Testis (tissue), 3 donors: ENCODE results near the gene HOXB1. TPM values are rescaled to one million over a fixed set of nuclear protein-coding genes. Genes with fewer than 3 reads are reported as not detected.

Experiments used
- DNase-seq: peaks from one replicate; pipeline ENCODE4 v3.0.0-alpha.2; 2019
- H3K27ac ChIP-seq, 2 donors: fragments of 200-600 bp; sonication (generic); one replicate each; pipeline ENCODE4 v1.5.1; 2019
- H3K27me3 ChIP-seq: fragments of 200-600 bp; sonication (generic); one replicate; pipeline ENCODE4 v1.5.1; 2019
- H3K36me3 ChIP-seq: fragments of 200-600 bp; sonication (generic); one replicate; pipeline ENCODE4 v1.5.1; 2017; ENCODE audit warnings: low read depth; ENCODE audit errors: missing control alignments
- H3K4me1 ChIP-seq: fragments of 200-600 bp; sonication (generic); one replicate; pipeline ENCODE4 v1.5.1; 2019
- H3K4me3 ChIP-seq, 2 donors: fragments of 200-600 bp; sonication (generic); one replicate each; pipeline ENCODE4 v1.5.1; 2017 to 2019
- H3K9me3 ChIP-seq: fragments of 200-600 bp; sonication (generic); one replicate; pipeline ENCODE4 v1.5.1; 2017
- POLR2A ChIP-seq: fragments of 450-650 bp; IDR thresholded peaks from one replicate; pipeline ENCODE4 v1.6.1; 2017; ENCODE audit warnings: antibody characterized with exemption, mild to moderate bottlenecking, moderate library complexity
- WGBS, 2 donors: methylation state at CpG; one replicate each; pipeline ENCODE4 v1.1.5; 2018; 5-methylcytosine and 5-hydroxymethylcytosine counted together
- intact Hi-C: fragments of 100-400 bp; cut with DNase I; formaldehyde crosslinking; loops from one replicate; pipeline ENCODE4 v1.15.1; 2023; ENCODE audit warnings: low total_unique reads
- polyA plus RNA-seq: library from polyadenylated mRNA; stranded (reverse); fragments of 350-450 nt; fragmentation: Illumina TruSeq; extraction: RNeasy Lipid Tissue Mini Kit (QIAGEN cat#74804); gene quantifications from one replicate; pipeline ENCODE4 v1.2.3, GENCODE V29; 2014; ENCODE audit warnings: low read depth, low replicate concordance; ENCODE audit not compliant: insufficient read depth
- total RNA-seq, 2 donors: library from RNA; depleted of rRNA; stranded (reverse); fragments of >200 nt; gene quantifications; one replicate each; pipeline ENCODE4 v1.2.3, GENCODE V29; 2016
- TF ChIP-seq, protein P1 (sequence below), 3 experiments: fragments of 450-650 bp in 2 of 3; fragments of 200-600 bp in 1 of 3; sonication (generic) in 1 of 3; IDR thresholded peaks; one replicate each; pipeline ENCODE4 v1.5.1; 2016 to 2019; ENCODE audit warnings: antibody characterized with exemption in 3 of 3, mild to moderate bottlenecking in 2 of 3, moderate library complexity in 1 of 3

Gene HOXB1
- total and polyA plus RNA-seq, 3 donors from 2014 or later = 1.1 TPM; not detected in 2

GRCh38 chr17:48570325-48571023 is 39.7 kb upstream of the HOXB1 start:
- DNase-seq = no peak
- WGBS, 2 donors = 18 to 44% methylated on average over 19 of the region's 19 CpGs
- no peak overlapping the region for H3K27ac ChIP-seq
- no peaks in the 10 kb centered on the region for H3K27me3 ChIP-seq
- H3K9me3 ChIP-seq = no peaks in the 10 kb centered on the region
- no peaks in the 10 kb centered on the region for H3K4me1 ChIP-seq
- intact Hi-C loops = no loop called here
- no peak overlapping the region for H3K4me3 ChIP-seq
- no peak for TF ChIP-seq POLR2A
- TF ChIP-seq, protein P1, sequence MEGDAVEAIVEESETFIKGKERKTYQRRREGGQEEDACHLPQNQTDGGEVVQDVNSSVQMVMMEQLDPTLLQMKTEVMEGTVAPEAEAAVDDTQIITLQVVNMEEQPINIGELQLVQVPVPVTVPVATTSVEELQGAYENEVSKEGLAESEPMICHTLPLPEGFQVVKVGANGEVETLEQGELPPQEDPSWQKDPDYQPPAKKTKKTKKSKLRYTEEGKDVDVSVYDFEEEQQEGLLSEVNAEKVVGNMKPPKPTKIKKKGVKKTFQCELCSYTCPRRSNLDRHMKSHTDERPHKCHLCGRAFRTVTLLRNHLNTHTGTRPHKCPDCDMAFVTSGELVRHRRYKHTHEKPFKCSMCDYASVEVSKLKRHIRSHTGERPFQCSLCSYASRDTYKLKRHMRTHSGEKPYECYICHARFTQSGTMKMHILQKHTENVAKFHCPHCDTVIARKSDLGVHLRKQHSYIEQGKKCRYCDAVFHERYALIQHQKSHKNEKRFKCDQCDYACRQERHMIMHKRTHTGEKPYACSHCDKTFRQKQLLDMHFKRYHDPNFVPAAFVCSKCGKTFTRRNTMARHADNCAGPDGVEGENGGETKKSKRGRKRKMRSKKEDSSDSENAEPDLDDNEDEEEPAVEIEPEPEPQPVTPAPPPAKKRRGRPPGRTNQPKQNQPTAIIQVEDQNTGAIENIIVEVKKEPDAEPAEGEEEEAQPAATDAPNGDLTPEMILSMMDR (IDR thresholded peaks at IDR 0.05) = no peak
- H3K36me3 ChIP-seq = no peaks in the 10 kb centered on the region

DNA sequence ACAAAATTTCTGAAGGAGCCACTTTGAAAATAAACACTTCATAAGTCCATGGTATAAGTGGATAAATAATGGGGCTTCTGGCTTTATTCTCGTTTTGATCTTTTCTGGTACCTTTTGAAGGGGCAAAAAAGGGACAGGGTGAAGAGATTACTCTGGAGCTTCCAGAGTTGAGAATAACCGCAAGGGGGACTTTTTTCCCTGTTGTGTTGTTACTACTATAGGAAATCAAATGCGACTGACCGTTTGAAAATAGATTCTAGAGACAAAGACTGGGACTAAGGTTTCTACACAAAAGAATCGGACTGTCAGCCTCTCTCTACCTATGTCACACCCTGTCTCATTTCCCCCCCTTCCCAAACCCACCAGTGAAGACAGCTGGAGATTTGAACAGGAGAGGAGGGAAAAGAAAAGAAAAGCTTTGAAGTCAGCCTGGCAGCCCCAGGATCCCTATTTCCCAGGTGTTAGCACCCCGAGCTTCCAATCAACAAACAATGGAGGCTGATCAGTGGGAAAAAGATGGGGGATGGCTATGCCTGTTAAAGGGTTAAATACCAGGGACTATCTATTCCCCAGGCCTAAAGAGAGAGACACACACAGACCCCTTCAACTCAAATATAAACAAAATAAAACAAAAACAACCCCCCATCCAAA is 39.0 kb upstream of the HOXB1 start:
- H3K36me3 ChIP-seq = no peaks in the 10 kb centered on the region
- no peak for TF ChIP-seq POLR2A
- TF ChIP-seq, protein P1 (IDR thresholded peaks at IDR 0.05) = no peak
- H3K4me1 ChIP-seq = no peaks in the 10 kb centered on the region
- 61 to 65% methylated on average over 6 of the region's 6 CpGs for WGBS, 2 donors
- no peaks in the 10 kb centered on the region for H3K9me3 ChIP-seq
- H3K27me3 ChIP-seq = no peaks in the 10 kb centered on the region
- DNase-seq = no peak
- intact Hi-C loops = no loop called here
- no peak overlapping the region for H3K27ac ChIP-seq
- no peak overlapping the region for H3K4me3 ChIP-seq

DNA sequence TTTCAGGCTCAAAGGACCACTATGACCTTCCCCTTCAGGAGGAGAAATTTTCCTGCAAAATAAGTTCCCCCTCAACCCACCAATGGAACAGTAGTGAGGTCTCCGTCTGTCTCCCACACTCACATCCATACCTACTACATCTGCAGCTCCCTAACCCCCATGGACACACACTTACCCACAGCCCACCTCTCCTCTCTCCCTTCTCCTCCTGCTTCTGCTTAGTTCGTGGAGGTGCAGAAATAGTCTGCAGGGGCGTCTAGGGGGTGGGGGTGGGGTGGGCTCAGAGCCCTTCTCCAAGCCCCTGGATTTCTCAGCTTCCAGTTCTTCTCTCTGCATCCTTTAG is 38.4 kb upstream of the HOXB1 start:
- no peak for TF ChIP-seq POLR2A
- TF ChIP-seq, protein P1 (IDR thresholded peaks at IDR 0.05) = no peak
- Histone ChIP-seq H3K27ac (no peak overlapping the region), H3K4me3 (no peak overlapping the region), H3K27me3 (no peaks in the 10 kb centered on the region), H3K36me3 (no peaks in the 10 kb centered on the region), H3K9me3 (no peaks in the 10 kb centered on the region), H3K4me1 (no peaks in the 10 kb centered on the region)
- intact Hi-C loops = no loop called here
- 26 to 31% methylated on average over 3 of the region's 3 CpGs for WGBS, 2 donors
- DNase-seq = no peak

- no peak for TF ChIP-seq POLR2A
- TF ChIP-seq, protein P1 (IDR thresholded peaks at IDR 0.05) = no peak
- Histone ChIP-seq H3K4me3 (no peak overlapping the region), H3K27ac (no peak overlapping the region), H3K36me3 (no peaks in the 10 kb centered on the region), H3K4me1 (no peaks in the 10 kb centered on the region), H3K27me3 (no peaks in the 10 kb centered on the region), H3K9me3 (no peaks in the 10 kb centered on the region)
- intact Hi-C loops = no loop called here
- WGBS, 2 donors = 18 to 33% methylated on average over 33 of the region's 33 CpGs
- DNase-seq = no peak
These were observed 37.9 kb upstream of the HOXB1 start for GRCh38 chr17:48568499-48569239.
